C4-2B (cell line): Measurements from ENCODE around the gene CCNE1.
"Not testable (repeated sequence)": the region's sequence is repeated elsewhere in the genome, so short reads cannot be mapped to it uniquely, and the experiment has no call there.

Experiments
- H3K27ac ChIP-seq: fragments of 450-650 bp; 2 replicates; pipeline ENCODE4 v1.5.1; 2017
- ZFX ChIP-seq: fragments of 450-650 bp; IDR thresholded peaks from 2 replicates; pipeline ENCODE4 v1.6.1; 2017
- TF ChIP-seq, protein P1 (sequence below): fragments of 450-650 bp; conservative IDR thresholded peaks from 2 replicates; pipeline ENCODE4 v1.5.1; 2017; ENCODE audit warnings: mild to moderate bottlenecking

Gene CCNE1

DNA sequence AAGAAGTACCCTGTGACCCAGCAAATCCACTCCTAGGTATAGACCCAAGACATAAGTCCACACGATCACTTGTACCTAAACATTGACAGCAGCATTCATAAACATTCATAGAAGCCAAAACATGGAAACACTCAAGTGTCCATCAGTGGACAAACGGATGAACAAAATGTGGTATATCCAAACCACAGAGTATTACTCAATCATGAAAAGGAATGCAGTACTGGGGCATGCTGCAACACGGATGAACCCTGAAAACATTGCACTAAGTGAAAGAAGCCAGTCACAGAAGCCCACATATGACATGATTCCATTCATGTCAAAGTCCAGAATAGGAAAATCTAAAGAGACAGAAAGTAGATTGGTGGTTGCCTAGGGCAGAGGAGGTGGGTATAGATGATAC lies 22.8 kb upstream of the CCNE1 start:
- H3K27ac ChIP-seq: no peak overlapping the region
- TF ChIP-seq, protein P1, sequence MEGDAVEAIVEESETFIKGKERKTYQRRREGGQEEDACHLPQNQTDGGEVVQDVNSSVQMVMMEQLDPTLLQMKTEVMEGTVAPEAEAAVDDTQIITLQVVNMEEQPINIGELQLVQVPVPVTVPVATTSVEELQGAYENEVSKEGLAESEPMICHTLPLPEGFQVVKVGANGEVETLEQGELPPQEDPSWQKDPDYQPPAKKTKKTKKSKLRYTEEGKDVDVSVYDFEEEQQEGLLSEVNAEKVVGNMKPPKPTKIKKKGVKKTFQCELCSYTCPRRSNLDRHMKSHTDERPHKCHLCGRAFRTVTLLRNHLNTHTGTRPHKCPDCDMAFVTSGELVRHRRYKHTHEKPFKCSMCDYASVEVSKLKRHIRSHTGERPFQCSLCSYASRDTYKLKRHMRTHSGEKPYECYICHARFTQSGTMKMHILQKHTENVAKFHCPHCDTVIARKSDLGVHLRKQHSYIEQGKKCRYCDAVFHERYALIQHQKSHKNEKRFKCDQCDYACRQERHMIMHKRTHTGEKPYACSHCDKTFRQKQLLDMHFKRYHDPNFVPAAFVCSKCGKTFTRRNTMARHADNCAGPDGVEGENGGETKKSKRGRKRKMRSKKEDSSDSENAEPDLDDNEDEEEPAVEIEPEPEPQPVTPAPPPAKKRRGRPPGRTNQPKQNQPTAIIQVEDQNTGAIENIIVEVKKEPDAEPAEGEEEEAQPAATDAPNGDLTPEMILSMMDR: no peak
- TF ChIP-seq ZFX: no peak

DNA sequence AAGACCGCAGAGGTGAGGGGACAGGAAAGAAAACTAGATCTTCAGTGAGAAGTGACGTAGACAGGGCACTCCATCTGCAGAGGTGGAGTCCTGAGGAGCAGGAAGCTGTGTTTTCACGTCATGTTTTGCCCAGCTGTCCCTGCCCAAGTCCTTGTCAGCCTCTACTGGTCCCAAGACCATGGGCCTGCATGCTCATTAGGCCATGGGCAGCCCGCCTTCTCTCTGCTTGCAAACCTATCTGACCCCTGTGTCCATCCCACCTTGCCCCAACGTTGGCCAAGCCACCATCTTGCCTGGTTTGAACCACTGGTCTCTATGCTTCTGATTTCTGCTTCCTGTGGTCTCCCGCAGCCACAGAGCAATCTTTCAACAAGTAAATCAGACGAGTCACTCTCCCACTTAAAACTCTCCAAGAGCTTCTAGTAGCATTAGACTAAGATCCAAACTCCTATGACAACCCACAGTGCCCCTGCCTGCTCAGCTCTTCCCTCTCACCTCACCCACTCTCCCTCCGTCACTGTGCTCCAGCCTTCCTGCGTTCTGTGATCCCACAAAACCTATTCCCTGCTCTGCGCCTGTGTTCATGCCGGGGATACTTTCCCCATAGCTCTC lies 18.6 kb upstream of the CCNE1 start:
- no peak overlapping the region for H3K27ac ChIP-seq
- TF ChIP-seq, protein P1: no peak
- TF ChIP-seq ZFX: no peak

GRCh38 chr19:29794490-29794889 lies 17.3 kb upstream of the CCNE1 start:
- not testable (repeated sequence) for H3K27ac ChIP-seq

DNA sequence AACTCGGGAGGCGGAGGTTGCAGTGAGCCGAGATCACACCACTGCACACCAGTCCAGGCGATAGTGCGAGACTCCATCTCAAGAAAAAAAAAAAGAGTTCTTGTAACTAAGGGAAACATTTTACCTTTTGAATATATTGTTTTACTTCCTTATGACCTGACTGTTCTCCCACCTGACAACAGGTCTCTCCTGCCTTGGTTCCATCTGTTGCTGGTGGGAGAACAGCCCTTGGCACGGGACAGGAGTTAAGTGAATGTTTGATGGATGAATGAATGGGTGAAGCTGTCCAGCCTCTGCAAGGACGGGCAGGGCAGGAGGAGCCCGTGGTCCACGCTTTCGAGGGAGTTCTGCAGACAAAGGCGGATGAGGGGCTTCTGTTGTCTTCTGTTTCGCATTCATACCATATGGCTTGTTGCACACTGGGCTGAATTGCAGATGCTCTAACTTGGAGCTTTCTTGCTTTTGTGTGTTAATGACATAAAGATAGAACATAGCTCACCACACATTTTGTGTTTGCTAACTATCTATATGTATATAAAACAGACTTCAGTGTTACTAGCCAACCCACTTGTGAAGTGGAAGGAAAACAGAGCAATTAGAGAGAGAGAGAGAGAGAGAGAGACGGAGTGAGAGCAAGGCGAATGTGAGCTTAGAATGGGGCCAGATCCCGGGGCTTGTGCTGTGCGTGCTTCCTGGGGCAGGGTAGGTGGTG lies 16.2 kb upstream of the CCNE1 start:
- no peak overlapping the region for H3K27ac ChIP-seq
- TF ChIP-seq, protein P1: no peak
- no peak for TF ChIP-seq ZFX

- no peak overlapping the region for H3K27ac ChIP-seq
- TF ChIP-seq, protein P1: no peak
- no peak for TF ChIP-seq ZFX
Measured at GRCh38 chr19:29796173-29796573, 15.6 kb upstream of the CCNE1 start.

DNA sequence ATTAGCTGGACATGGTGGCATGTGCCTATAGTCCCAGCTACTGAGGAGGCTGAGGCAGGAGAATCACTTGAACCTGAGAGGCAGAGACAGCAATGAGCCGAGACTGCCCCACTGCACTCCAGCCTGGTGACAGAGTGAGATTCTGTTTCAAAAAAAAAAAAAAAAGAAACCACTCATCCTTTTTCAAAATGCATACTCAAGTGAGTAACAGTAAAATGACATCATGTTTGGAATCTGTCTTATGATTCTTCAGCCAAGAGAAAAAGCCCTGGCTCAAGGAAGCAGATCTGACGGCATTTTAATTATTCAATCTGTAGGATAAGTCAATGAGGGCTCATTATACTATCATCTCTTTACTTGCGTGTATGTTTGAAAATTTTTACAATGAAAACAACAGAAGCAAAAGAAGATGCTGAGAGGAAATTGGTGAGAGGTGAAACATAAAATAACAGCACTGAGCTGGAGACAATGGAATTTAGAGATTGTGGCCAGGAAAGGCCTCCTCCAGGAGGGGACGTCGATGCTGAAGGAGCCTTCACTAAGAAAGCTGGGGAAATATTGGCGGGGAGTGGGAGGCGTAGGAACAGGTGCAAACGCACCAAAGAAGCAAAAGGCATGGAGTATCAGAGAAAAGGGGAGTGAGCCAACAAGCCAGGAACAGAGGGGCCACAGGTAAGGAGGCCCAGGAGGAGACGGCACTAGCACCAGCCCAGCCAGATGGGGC lies 12.9 kb upstream of the CCNE1 start:
- TF ChIP-seq, protein P1: no peak
- TF ChIP-seq ZFX: no peak
- no peak overlapping the region for H3K27ac ChIP-seq

DNA sequence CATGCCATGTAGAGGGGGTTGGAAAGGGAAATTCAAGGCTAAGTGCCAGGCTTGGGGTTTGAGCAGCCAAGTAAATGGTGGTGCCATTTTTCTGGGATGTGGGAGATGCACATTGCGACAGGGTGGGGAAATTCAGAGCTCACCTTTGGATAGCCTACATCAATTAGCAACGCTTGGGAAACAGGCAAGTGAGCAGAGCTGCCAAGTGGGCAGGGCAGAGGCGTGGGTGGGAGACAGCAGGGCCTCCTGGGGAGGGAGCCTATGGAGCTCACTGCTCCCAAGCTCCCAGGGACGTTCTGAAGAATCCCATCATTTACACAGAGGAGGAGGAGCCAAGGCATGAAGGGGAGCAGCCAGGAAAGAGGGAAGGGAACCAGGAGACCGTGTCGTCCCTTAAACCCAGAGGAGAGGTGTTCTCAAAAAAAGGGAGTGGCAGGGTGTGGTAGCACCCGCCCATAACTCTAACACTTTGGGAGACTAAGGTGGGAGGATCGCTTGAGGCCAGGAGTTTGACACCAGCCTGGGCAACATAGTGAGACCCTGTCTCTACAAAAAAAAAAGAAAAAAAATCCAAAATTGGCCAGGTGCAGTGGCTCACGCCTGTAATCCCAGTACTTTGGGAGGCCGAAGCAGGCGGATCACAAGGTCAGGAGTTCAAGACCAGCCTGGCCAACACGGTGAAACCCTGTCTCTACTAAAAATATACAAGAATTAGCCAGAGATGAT lies 11.5 kb upstream of the CCNE1 start:
- no peak for TF ChIP-seq ZFX
- TF ChIP-seq, protein P1: no peak
- no peak overlapping the region for H3K27ac ChIP-seq

GRCh38 chr19:29803951-29804350 lies 7.8 kb upstream of the CCNE1 start:
- H3K27ac ChIP-seq: not testable (repeated sequence)
